ENCODE results near the gene BAX. TPM values are rescaled to one million over a fixed set of nuclear protein-coding genes. Genes with fewer than 3 reads are reported as not detected.

BAX gene
- total and polyA plus RNA-seq, 2 of the 13 experiments (the other 11 are each of a cell fraction or from before 2014, with no cell fraction given) = 139 to 176 TPM

GRCh38 chr19:48954595-48955307, at the start of gene BAX (continued):
- TF ChIP-seq ZBTB43 (CRISPR knock-in tag; conservative IDR thresholded peaks at IDR 0.05) (peak; percentile 73), ZKSCAN5 (CRISPR knock-in tag; IDR thresholded peaks at IDR 0.05) (no peak), PHF20 (CRISPR knock-in tag; IDR thresholded peaks at IDR 0.05) (peak; percentile 87), KLF11 (CRISPR knock-in tag; IDR thresholded peaks at IDR 0.05) (no peak), ZSCAN5A (CRISPR knock-in tag; IDR thresholded peaks at IDR 0.05; ENCODE audit: borderline replicate concordance) (no peak; the same call in 1 of the 2 replicates), ZNF776 (CRISPR knock-in tag; IDR thresholded peaks at IDR 0.05) (peak; percentile 89), MXI1 (IDR thresholded peaks at IDR 0.05; ENCODE audit: borderline replicate concordance, low read depth, low read length) (peak; percentile 82; the same call in 1 of the 3 replicates), MATR3 (CRISPR knock-in tag; IDR thresholded peaks at IDR 0.05) (no peak), U2AF2 (IDR thresholded peaks at IDR 0.05; ENCODE audit: low read depth, low read length) (0 out of 2 replicates have a peak, but pooled peaks have one; percentile 26), DNMT1 (CRISPR knock-in tag; IDR thresholded peaks at IDR 0.05) (no peak), ZFP1 (CRISPR knock-in tag; IDR thresholded peaks at IDR 0.05) (no peak), ZNF567 (CRISPR knock-in tag; IDR thresholded peaks at IDR 0.05; ENCODE audit: borderline replicate concordance) (peak; percentile 89; the same call in 1 of the 2 replicates), ZSCAN25 (CRISPR knock-in tag; IDR thresholded peaks at IDR 0.05) (peak; percentile 70; the same call in 1 of the 2 replicates), SALL2 (CRISPR knock-in tag; IDR thresholded peaks at IDR 0.05) (peak; percentile 86), SOX6 (IDR thresholded peaks at IDR 0.05) (no peak), SOX6 (CRISPR knock-in tag; IDR thresholded peaks at IDR 0.05) (peak; percentile 48), SOX13 (IDR thresholded peaks at IDR 0.05) (no peak), SOX13 (CRISPR knock-in tag; conservative IDR thresholded peaks at IDR 0.05 in 1 of 2, IDR thresholded peaks at IDR 0.05 in 1 of 2) (peak in 1 of 2 experiments; percentile 27; a peak in 1 of 4 replicates), FOSL2 (CRISPR knock-in tag; IDR thresholded peaks at IDR 0.05) (peak; percentile 7; the same call in 1 of the 2 replicates), ZNF30 (CRISPR knock-in tag; IDR thresholded peaks at IDR 0.05) (no peak), IKZF4 (CRISPR knock-in tag; IDR thresholded peaks at IDR 0.05; ENCODE audit: borderline replicate concordance, low read depth, not compliant biosample characterization) (peak; percentile 72), MXD4 (CRISPR knock-in tag; IDR thresholded peaks at IDR 0.05) (peak; percentile 78; the same call in 1 of the 2 replicates)
- TF ChIP-seq, protein P1, sequence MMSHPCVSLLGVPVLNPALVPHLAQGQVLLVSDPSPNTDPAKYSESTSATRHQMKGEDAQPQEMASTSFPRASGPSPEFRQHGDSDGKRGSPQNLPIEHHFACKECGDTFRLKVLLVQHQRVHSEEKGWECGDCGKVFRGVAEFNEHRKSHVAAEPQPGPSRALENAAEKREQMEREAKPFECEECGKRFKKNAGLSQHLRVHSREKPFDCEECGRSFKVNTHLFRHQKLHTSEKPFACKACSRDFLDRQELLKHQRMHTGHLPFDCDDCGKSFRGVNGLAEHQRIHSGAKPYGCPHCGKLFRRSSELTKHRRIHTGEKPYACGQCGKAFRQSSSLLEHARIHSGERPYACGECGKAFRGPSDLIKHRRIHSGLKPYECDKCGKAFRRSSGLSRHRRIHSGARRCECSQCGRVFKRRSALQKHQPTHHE (CRISPR knock-in tag; IDR thresholded peaks at IDR 0.05; ENCODE audit: borderline replicate concordance) = peak; percentile 60; the same call in 1 of the 2 replicates
- TF ChIP-seq, protein P2, sequence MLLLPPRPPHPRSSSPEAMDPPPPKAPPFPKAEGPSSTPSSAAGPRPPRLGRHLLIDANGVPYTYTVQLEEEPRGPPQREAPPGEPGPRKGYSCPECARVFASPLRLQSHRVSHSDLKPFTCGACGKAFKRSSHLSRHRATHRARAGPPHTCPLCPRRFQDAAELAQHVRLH (CRISPR knock-in tag; IDR thresholded peaks at IDR 0.05; ENCODE audit: borderline replicate concordance, low read depth) = 0 out of 2 replicates have a peak, but pooled peaks have one; percentile 45
- TF ChIP-seq, protein P3, sequence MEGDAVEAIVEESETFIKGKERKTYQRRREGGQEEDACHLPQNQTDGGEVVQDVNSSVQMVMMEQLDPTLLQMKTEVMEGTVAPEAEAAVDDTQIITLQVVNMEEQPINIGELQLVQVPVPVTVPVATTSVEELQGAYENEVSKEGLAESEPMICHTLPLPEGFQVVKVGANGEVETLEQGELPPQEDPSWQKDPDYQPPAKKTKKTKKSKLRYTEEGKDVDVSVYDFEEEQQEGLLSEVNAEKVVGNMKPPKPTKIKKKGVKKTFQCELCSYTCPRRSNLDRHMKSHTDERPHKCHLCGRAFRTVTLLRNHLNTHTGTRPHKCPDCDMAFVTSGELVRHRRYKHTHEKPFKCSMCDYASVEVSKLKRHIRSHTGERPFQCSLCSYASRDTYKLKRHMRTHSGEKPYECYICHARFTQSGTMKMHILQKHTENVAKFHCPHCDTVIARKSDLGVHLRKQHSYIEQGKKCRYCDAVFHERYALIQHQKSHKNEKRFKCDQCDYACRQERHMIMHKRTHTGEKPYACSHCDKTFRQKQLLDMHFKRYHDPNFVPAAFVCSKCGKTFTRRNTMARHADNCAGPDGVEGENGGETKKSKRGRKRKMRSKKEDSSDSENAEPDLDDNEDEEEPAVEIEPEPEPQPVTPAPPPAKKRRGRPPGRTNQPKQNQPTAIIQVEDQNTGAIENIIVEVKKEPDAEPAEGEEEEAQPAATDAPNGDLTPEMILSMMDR (CRISPR knock-in tag; IDR thresholded peaks at IDR 0.05) = peak; percentile 47
